Suppressor macrophage (primary cell): ENCODE measurements around the gene MARCHF3.
A peak's percentile ranks its signal among the peaks of the same experiment; 100 is the strongest.
"Not testable (repeated sequence)": the region's sequence is repeated elsewhere in the genome, so short reads cannot be mapped to it uniquely, and the experiment has no call there.

Experiments
- DNase-seq, 4 experiments: peaks; one replicate each; pipeline ENCODE4 v3.0.0-alpha.2; 2020 to 2022

The MARCHF3 gene

GRCh38 chr5:126915496-126915895 lies 114.9 kb downstream of the MARCHF3 start:
- DNase-seq = no peak

- DNase-seq = no peak
Measured at GRCh38 chr5:126914801-126915436, 115.4 kb downstream of the MARCHF3 start.

- peak; percentile 12 to 39 (median 22) for DNase-seq
Measured at GRCh38 chr5:126912616-126913200, 117.7 kb downstream of the MARCHF3 start.

- DNase-seq = no peak
Measured at GRCh38 chr5:126911986-126912385, 118.4 kb downstream of the MARCHF3 start.

- no peak for DNase-seq
Measured at GRCh38 chr5:126909856-126910255, 120.5 kb downstream of the MARCHF3 start.

- not testable (repeated sequence) for DNase-seq
Measured at GRCh38 chr5:126904407-126904806, 126.0 kb downstream of the MARCHF3 start.

- DNase-seq = no peak
Measured at GRCh38 chr5:126900796-126901195, 129.6 kb downstream of the MARCHF3 start.

GRCh38 chr5:126899476-126899875 lies 130.9 kb downstream of the MARCHF3 start:
- DNase-seq = no peak

GRCh38 chr5:126897851-126898630 lies 132.3 kb downstream of the MARCHF3 start:
- DNase-seq = no peak

- DNase-seq = no peak
Measured at GRCh38 chr5:126896170-126896702, 134.1 kb downstream of the MARCHF3 start.

- DNase-seq = not testable (repeated sequence)
Measured at GRCh38 chr5:126895712-126896111, 134.6 kb downstream of the MARCHF3 start.

GRCh38 chr5:126890414-126890813 lies 139.9 kb downstream of the MARCHF3 start:
- not testable (repeated sequence) for DNase-seq

- DNase-seq = no peak
Measured at GRCh38 chr5:126888175-126888574, 142.2 kb downstream of the MARCHF3 start.

GRCh38 chr5:126884269-126884819 lies 146.0 kb downstream of the MARCHF3 start:
- DNase-seq = no peak

- no peak for DNase-seq
Measured at GRCh38 chr5:126883564-126884245, 146.7 kb downstream of the MARCHF3 start.

GRCh38 chr5:126881821-126882600 lies 148.3 kb downstream of the MARCHF3 start:
- no peak for DNase-seq

GRCh38 chr5:126878634-126879033 lies 151.7 kb downstream of the MARCHF3 start:
- DNase-seq = no peak

- no peak for DNase-seq
Measured at GRCh38 chr5:126878085-126878484, 152.3 kb downstream of the MARCHF3 start.

- no peak for DNase-seq
Measured at GRCh38 chr5:126877602-126878001, 152.8 kb downstream of the MARCHF3 start.

- DNase-seq = no peak
Measured at GRCh38 chr5:126875303-126875785, 155.0 kb downstream of the MARCHF3 start.

GRCh38 chr5:126872561-126873354 lies 157.6 kb downstream of the MARCHF3 start:
- DNase-seq = no peak
